ENCODE measurements around the gene APOBEC3G.
"Not testable (repeated sequence)": the region's sequence is repeated elsewhere in the genome, so short reads cannot be mapped to it uniquely, and the experiment has no call there.

APOBEC3G gene

GRCh38 chr22:39030705-39031104 is 46.4 kb upstream of the APOBEC3G start:
- Histone ChIP-seq H3K4me1 (ENCODE audit: insufficient read depth, low read length, severe bottlenecking) (no peaks in the 10 kb centered on the region), H3K4me3 (ENCODE audit: low read depth, low read length, poor library complexity, severe bottlenecking) (no peak overlapping the region), H3K9ac (ENCODE audit: low read length) (no peak overlapping the region), H3K27ac (ENCODE audit: low read depth, low read length, poor library complexity, severe bottlenecking) (no peak overlapping the region), H2AFZ (ENCODE audit: low read length) (no peak overlapping the region), H3K9me2 (ENCODE audit: low read depth, low read length) (no peaks in the 10 kb centered on the region), H3K27me3 (ENCODE audit: insufficient read depth, low read length) (peaks cover 5% of the 10 kb centered on the region; the same call in 1 of the 2 replicates), H3K9me3 (ENCODE audit: low read length) (no peaks in the 10 kb centered on the region), H3K36me3 (ENCODE audit: insufficient read depth, low read length) (no peaks in the 10 kb centered on the region), H3K4me2 (ENCODE audit: low read length) (no peak overlapping the region), H3F3A (ENCODE audit: insufficient read depth, low read length) (no peaks in the 10 kb centered on the region), H4K20me1 (ENCODE audit: insufficient read depth, low read length) (no peaks in the 10 kb centered on the region), H3K79me2 (ENCODE audit: insufficient read depth, low read length) (no peaks in the 10 kb centered on the region)
- no peak for TF ChIP-seq CTCF (IDR thresholded peaks at IDR 0.05; ENCODE audit: low read length)
- no peak for TF ChIP-seq EZH2 (IDR thresholded peaks at IDR 0.05; ENCODE audit: borderline replicate concordance, low read length)

GRCh38 chr22:39031434-39032295 is 45.4 kb upstream of the APOBEC3G start:
- not testable (repeated sequence) for H3K9me3 ChIP-seq (ENCODE audit: low read length); H4K20me1 ChIP-seq (ENCODE audit: insufficient read depth, low read length); H3K9me2 ChIP-seq (ENCODE audit: low read depth, low read length); H3K9ac ChIP-seq (ENCODE audit: low read length); H3K36me3 ChIP-seq (ENCODE audit: insufficient read depth, low read length); H2AFZ ChIP-seq (ENCODE audit: low read length); H3K4me1 ChIP-seq (ENCODE audit: insufficient read depth, low read length, severe bottlenecking); H3K27me3 ChIP-seq (ENCODE audit: insufficient read depth, low read length); H3K4me2 ChIP-seq (ENCODE audit: low read length); H3K27ac ChIP-seq (ENCODE audit: low read depth, low read length, poor library complexity, severe bottlenecking); H3K4me3 ChIP-seq (ENCODE audit: low read depth, low read length, poor library complexity, severe bottlenecking); H3F3A ChIP-seq (ENCODE audit: insufficient read depth, low read length); H3K79me2 ChIP-seq (ENCODE audit: insufficient read depth, low read length)

GRCh38 chr22:39037071-39037470 is 40.0 kb upstream of the APOBEC3G start:
- H3K36me3 ChIP-seq (ENCODE audit: insufficient read depth, low read length); H3K9ac ChIP-seq (ENCODE audit: low read length); H3K9me2 ChIP-seq (ENCODE audit: low read depth, low read length); H2AFZ ChIP-seq (ENCODE audit: low read length); H3K27ac ChIP-seq (ENCODE audit: low read depth, low read length, poor library complexity, severe bottlenecking); H3F3A ChIP-seq (ENCODE audit: insufficient read depth, low read length); H3K27me3 ChIP-seq (ENCODE audit: insufficient read depth, low read length); H3K4me2 ChIP-seq (ENCODE audit: low read length); H4K20me1 ChIP-seq (ENCODE audit: insufficient read depth, low read length); H3K4me3 ChIP-seq (ENCODE audit: low read depth, low read length, poor library complexity, severe bottlenecking); H3K4me1 ChIP-seq (ENCODE audit: insufficient read depth, low read length, severe bottlenecking); H3K9me3 ChIP-seq (ENCODE audit: low read length); H3K79me2 ChIP-seq (ENCODE audit: insufficient read depth, low read length): not testable (repeated sequence)

- H2AFZ ChIP-seq (ENCODE audit: low read length) = no peak overlapping the region
- H3K9ac ChIP-seq (ENCODE audit: low read length) = no peak overlapping the region
- H3K36me3 ChIP-seq (ENCODE audit: insufficient read depth, low read length) = no peaks in the 10 kb centered on the region
- H3K27ac ChIP-seq (ENCODE audit: low read depth, low read length, poor library complexity, severe bottlenecking) = no peak overlapping the region
- H3K4me3 ChIP-seq (ENCODE audit: low read depth, low read length, poor library complexity, severe bottlenecking) = no peak overlapping the region
- H3K9me2 ChIP-seq (ENCODE audit: low read depth, low read length) = no peaks in the 10 kb centered on the region
- H4K20me1 ChIP-seq (ENCODE audit: insufficient read depth, low read length) = no peaks in the 10 kb centered on the region
- H3F3A ChIP-seq (ENCODE audit: insufficient read depth, low read length) = no peaks in the 10 kb centered on the region
- no peaks in the 10 kb centered on the region for H3K79me2 ChIP-seq (ENCODE audit: insufficient read depth, low read length)
- no peaks in the 10 kb centered on the region; the same call in 1 of the 2 replicates for H3K27me3 ChIP-seq (ENCODE audit: insufficient read depth, low read length)
- H3K9me3 ChIP-seq (ENCODE audit: low read length) = no peaks in the 10 kb centered on the region
- no peaks in the 10 kb centered on the region for H3K4me1 ChIP-seq (ENCODE audit: insufficient read depth, low read length, severe bottlenecking)
- TF ChIP-seq EZH2 (IDR thresholded peaks at IDR 0.05; ENCODE audit: borderline replicate concordance, low read length) = no peak
- TF ChIP-seq CTCF (IDR thresholded peaks at IDR 0.05; ENCODE audit: low read length) = no peak
- no peak overlapping the region for H3K4me2 ChIP-seq (ENCODE audit: low read length)
These were observed 37.6 kb upstream of the APOBEC3G start for GRCh38 chr22:39039306-39040126.

- not testable (repeated sequence) for H3K4me2 ChIP-seq (ENCODE audit: low read length); H3K9ac ChIP-seq (ENCODE audit: low read length); H3K27me3 ChIP-seq (ENCODE audit: insufficient read depth, low read length); H3K9me2 ChIP-seq (ENCODE audit: low read depth, low read length); H4K20me1 ChIP-seq (ENCODE audit: insufficient read depth, low read length); H2AFZ ChIP-seq (ENCODE audit: low read length); H3K27ac ChIP-seq (ENCODE audit: low read depth, low read length, poor library complexity, severe bottlenecking); H3K4me1 ChIP-seq (ENCODE audit: insufficient read depth, low read length, severe bottlenecking); H3K9me3 ChIP-seq (ENCODE audit: low read length); H3K36me3 ChIP-seq (ENCODE audit: insufficient read depth, low read length); H3F3A ChIP-seq (ENCODE audit: insufficient read depth, low read length); H3K4me3 ChIP-seq (ENCODE audit: low read depth, low read length, poor library complexity, severe bottlenecking); H3K79me2 ChIP-seq (ENCODE audit: insufficient read depth, low read length)
These were observed 36.9 kb upstream of the APOBEC3G start for GRCh38 chr22:39040155-39040537.
